Subcutaneous abdominal adipose tissue (tissue), 5 donors: ENCODE measurements around the gene LINS1.
"Not testable (repeated sequence)": the region's sequence is repeated elsewhere in the genome, so short reads cannot be mapped to it uniquely, and the experiment has no call there.

Experiments used
- H3K27ac ChIP-seq: one replicate; pipeline ENCODE4 v1.7.0; 2013; ENCODE audit warnings: low read depth, mild to moderate bottlenecking, inconsistent platforms, low read length, moderate library complexity
- H3K27me3 ChIP-seq, 5 donors: one replicate each; pipeline ENCODE4 v1.7.0; 2013; ENCODE audit warnings: low read length in 5 of 5, inconsistent platforms in 1 of 5; ENCODE audit not compliant: control insufficient read depth in 5 of 5, insufficient read depth in 4 of 5
- H3K36me3 ChIP-seq, 5 donors: one replicate each; pipeline ENCODE4 v1.7.0; 2013; ENCODE audit warnings: low read length in 5 of 5; ENCODE audit not compliant: control insufficient read depth in 5 of 5, insufficient read depth in 5 of 5
- H3K4me1 ChIP-seq, 5 donors: one replicate each; pipeline ENCODE4 v1.7.0; 2013; ENCODE audit warnings: low read length in 5 of 5, mild to moderate bottlenecking in 3 of 5, moderate library complexity in 1 of 5; ENCODE audit not compliant: control insufficient read depth in 5 of 5, insufficient read depth in 5 of 5
- H3K4me3 ChIP-seq, 5 donors: one replicate each; pipeline ENCODE4 v1.7.0; 2013; ENCODE audit warnings: low read length in 5 of 5, low read depth in 1 of 5
- H3K9ac ChIP-seq, 5 donors: one replicate each; pipeline ENCODE4 v1.7.0; 2013; ENCODE audit warnings: low read length in 5 of 5, mild to moderate bottlenecking in 4 of 5, moderate library complexity in 3 of 5
- H3K9me3 ChIP-seq, 5 donors: one replicate each; pipeline ENCODE4 v1.7.0; 2013; ENCODE audit warnings: low read length in 5 of 5; ENCODE audit not compliant: control insufficient read depth in 5 of 5
- donor health status: healthy.
- donor health status: healthy.
- donor health status: healthy.
- donor health status: healthy.
- donor health status: healthy.

The LINS1 gene

GRCh38 chr15:100592898-100593297 is 9.1 kb downstream of the LINS1 start:
- H3K9ac ChIP-seq: no peak overlapping the region
- no peaks in the 10 kb centered on the region for H3K27me3 ChIP-seq
- no peak overlapping the region for H3K27ac ChIP-seq
- peaks cover 2 to 19% (median 14%) of the 10 kb centered on the region in 5 donors for H3K9me3 ChIP-seq
- H3K36me3 ChIP-seq: no peaks in the 10 kb centered on the region
- peaks cover 0 to 11% (median 4%) of the 10 kb centered on the region in 5 donors for H3K4me1 ChIP-seq
- no peak overlapping the region for H3K4me3 ChIP-seq

GRCh38 chr15:100591835-100592234 is 10.1 kb downstream of the LINS1 start:
- H3K9me3 ChIP-seq: peaks cover 2 to 26% (median 17%) of the 10 kb centered on the region in 5 donors
- H3K4me3 ChIP-seq: no peak overlapping the region
- H3K36me3 ChIP-seq: no peaks in the 10 kb centered on the region
- no peak overlapping the region for H3K9ac ChIP-seq
- no peak overlapping the region for H3K27ac ChIP-seq
- H3K27me3 ChIP-seq: no peaks in the 10 kb centered on the region
- H3K4me1 ChIP-seq: peaks cover 0 to 11% (median 4%) of the 10 kb centered on the region in 5 donors

GRCh38 chr15:100591163-100591562 is 10.8 kb downstream of the LINS1 start:
- H3K27ac ChIP-seq, H3K9ac ChIP-seq, H3K4me1 ChIP-seq, H3K36me3 ChIP-seq, H3K4me3 ChIP-seq, H3K27me3 ChIP-seq: not testable (repeated sequence)
- H3K9me3 ChIP-seq: peaks cover 2 to 26% (median 17%) of the 10 kb centered on the region in 5 donors

GRCh38 chr15:100588638-100589242 is 13.2 kb downstream of the LINS1 start:
- Histone ChIP-seq H3K27ac (no peak overlapping the region), H3K9ac (no peak overlapping the region), H3K36me3 (no peaks in the 10 kb centered on the region)

GRCh38 chr15:100580414-100580813 is 21.6 kb downstream of the LINS1 start:
- no peaks in the 10 kb centered on the region for H3K27me3 ChIP-seq
- H3K9ac ChIP-seq: no peak overlapping the region
- no peaks in the 10 kb centered on the region for H3K9me3 ChIP-seq

More at GRCh38 chr15:100588638-100589242, 13.2 kb downstream of the LINS1 start:
- no peaks in the 10 kb centered on the region for H3K4me1 ChIP-seq
- H3K27me3 ChIP-seq: no peaks in the 10 kb centered on the region
- no peak overlapping the region for H3K4me3 ChIP-seq
- peaks cover 2 to 26% (median 17%) of the 10 kb centered on the region in 5 donors for H3K9me3 ChIP-seq

GRCh38 chr15:100573526-100573925 is 28.5 kb downstream of the LINS1 start:
- no peak overlapping the region for H3K27ac ChIP-seq
- H3K36me3 ChIP-seq: peaks cover 4 to 23% (median 10%) of the 10 kb centered on the region in 5 donors
- no peaks in the 10 kb centered on the region for H3K9me3 ChIP-seq
- no peak overlapping the region for H3K9ac ChIP-seq
- H3K4me3 ChIP-seq: no peak overlapping the region
- peaks cover 0 to 11% (median 0%) of the 10 kb centered on the region in 5 donors for H3K4me1 ChIP-seq
- H3K27me3 ChIP-seq: no peaks in the 10 kb centered on the region

More at GRCh38 chr15:100580414-100580813, 21.6 kb downstream of the LINS1 start:
- Histone ChIP-seq H3K27ac (no peak overlapping the region), H3K4me1 (no peaks in the 10 kb centered on the region), H3K36me3 (peaks cover 0 to 4% (median 0%) of the 10 kb centered on the region in 5 donors), H3K4me3 (no peak overlapping the region)

GRCh38 chr15:100572362-100572983 is 29.5 kb downstream of the LINS1 start:
- no peak overlapping the region for H3K4me3 ChIP-seq
- no peaks in the 10 kb centered on the region for H3K9me3 ChIP-seq
- peaks cover 0 to 11% (median 0%) of the 10 kb centered on the region in 5 donors for H3K4me1 ChIP-seq
- H3K27ac ChIP-seq: no peak overlapping the region
- H3K36me3 ChIP-seq: peaks cover 4 to 26% (median 10%) of the 10 kb centered on the region in 5 donors
- no peaks in the 10 kb centered on the region for H3K27me3 ChIP-seq
- no peak overlapping the region for H3K9ac ChIP-seq

- Histone ChIP-seq H3K9ac (peak overlapping the region in 1 of 5 donors; percentile 20), H3K9me3 (no peaks in the 10 kb centered on the region), H3K27me3 (no peaks in the 10 kb centered on the region), H3K27ac (no peak overlapping the region), H3K36me3 (peaks cover 4 to 29% (median 10%) of the 10 kb centered on the region in 5 donors), H3K4me1 (peaks cover 0 to 11% (median 0%) of the 10 kb centered on the region in 5 donors), H3K4me3 (no peak overlapping the region)
These were observed 30.3 kb downstream of the LINS1 start for GRCh38 chr15:100571592-100572167.

GRCh38 chr15:100570735-100571313 is 31.2 kb downstream of the LINS1 start:
- Histone ChIP-seq H3K9ac (peak overlapping the region in 2 of 5 donors; percentile 20 to 37), H3K36me3 (peaks cover 4 to 33% (median 10%) of the 10 kb centered on the region in 5 donors), H3K27me3 (no peaks in the 10 kb centered on the region), H3K4me1 (peaks cover 0 to 11% (median 0%) of the 10 kb centered on the region in 5 donors), H3K9me3 (no peaks in the 10 kb centered on the region), H3K27ac (no peak overlapping the region), H3K4me3 (no peak overlapping the region)

GRCh38 chr15:100570275-100570674 is 31.7 kb downstream of the LINS1 start:
- no peaks in the 10 kb centered on the region for H3K9me3 ChIP-seq
- H3K9ac ChIP-seq: peak overlapping the region in 1 of 5 donors; percentile 37
- H3K27me3 ChIP-seq: no peaks in the 10 kb centered on the region
- peaks cover 4 to 33% (median 10%) of the 10 kb centered on the region in 5 donors for H3K36me3 ChIP-seq
- H3K4me1 ChIP-seq: peaks cover 0 to 11% (median 0%) of the 10 kb centered on the region in 5 donors
- no peak overlapping the region for H3K4me3 ChIP-seq
- H3K27ac ChIP-seq: no peak overlapping the region
